Spleen (tissue), 7 donors: ENCODE measurements around the gene INPP4B.

ENCODE experiments used
- POLR2A ChIP-seq, 3 donors: fragments of 450-650 bp; IDR thresholded peaks; one replicate each; pipeline ENCODE4 v1.5.1; 2017; ENCODE audit warnings: antibody characterized with exemption in 3 of 3, mild to moderate bottlenecking in 1 of 3
- TF ChIP-seq, protein P1 (sequence below), 11 experiments: fragments of 200-600 bp in 7 of 11; fragments of 450-650 bp in 4 of 11; sonication (generic) in 4 of 11; IDR thresholded peaks in 8 of 11; conservative IDR thresholded peaks in 3 of 11; 1 replicate in 7 of 11; 2 replicates in 4 of 11; pipeline versions ENCODE4 v1.4.0 to v1.8.0; 2016 to 2021; ENCODE audit warnings: antibody characterized with exemption in 11 of 11, inconsistent platforms in 4 of 11, mild to moderate bottlenecking in 1 of 11
- donor health status: DM: no; HTN: no; CAD: no; lungs with moderate emphysema.
- donor health status: DM: no; HTN: no; CAD: no.
- donor health status: DM: no; HTN: no; CAD: no.

- TF ChIP-seq, protein P1, sequence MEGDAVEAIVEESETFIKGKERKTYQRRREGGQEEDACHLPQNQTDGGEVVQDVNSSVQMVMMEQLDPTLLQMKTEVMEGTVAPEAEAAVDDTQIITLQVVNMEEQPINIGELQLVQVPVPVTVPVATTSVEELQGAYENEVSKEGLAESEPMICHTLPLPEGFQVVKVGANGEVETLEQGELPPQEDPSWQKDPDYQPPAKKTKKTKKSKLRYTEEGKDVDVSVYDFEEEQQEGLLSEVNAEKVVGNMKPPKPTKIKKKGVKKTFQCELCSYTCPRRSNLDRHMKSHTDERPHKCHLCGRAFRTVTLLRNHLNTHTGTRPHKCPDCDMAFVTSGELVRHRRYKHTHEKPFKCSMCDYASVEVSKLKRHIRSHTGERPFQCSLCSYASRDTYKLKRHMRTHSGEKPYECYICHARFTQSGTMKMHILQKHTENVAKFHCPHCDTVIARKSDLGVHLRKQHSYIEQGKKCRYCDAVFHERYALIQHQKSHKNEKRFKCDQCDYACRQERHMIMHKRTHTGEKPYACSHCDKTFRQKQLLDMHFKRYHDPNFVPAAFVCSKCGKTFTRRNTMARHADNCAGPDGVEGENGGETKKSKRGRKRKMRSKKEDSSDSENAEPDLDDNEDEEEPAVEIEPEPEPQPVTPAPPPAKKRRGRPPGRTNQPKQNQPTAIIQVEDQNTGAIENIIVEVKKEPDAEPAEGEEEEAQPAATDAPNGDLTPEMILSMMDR (IDR thresholded peaks at IDR 0.05 in 8 of 11, conservative IDR thresholded peaks at IDR 0.05 in 3 of 11): no peak
- no peak for TF ChIP-seq POLR2A (IDR thresholded peaks at IDR 0.05)
These were observed 295.1 kb downstream of the INPP4B start for GRCh38 chr4:142550965-142551364.
